GM12873 (cell line): ENCODE measurements around the gene GORASP2.

Source experiments
- TF ChIP-seq, protein P1 (sequence below): IDR thresholded peaks from 2 replicates; pipeline ENCODE4 v1.5.1; 2012; ENCODE audit warnings: low read depth, mild to moderate bottlenecking, moderate library complexity, low read length, control low read depth; ENCODE audit not compliant: insufficient read depth; ENCODE audit errors: missing control alignments

The GORASP2 gene

DNA sequence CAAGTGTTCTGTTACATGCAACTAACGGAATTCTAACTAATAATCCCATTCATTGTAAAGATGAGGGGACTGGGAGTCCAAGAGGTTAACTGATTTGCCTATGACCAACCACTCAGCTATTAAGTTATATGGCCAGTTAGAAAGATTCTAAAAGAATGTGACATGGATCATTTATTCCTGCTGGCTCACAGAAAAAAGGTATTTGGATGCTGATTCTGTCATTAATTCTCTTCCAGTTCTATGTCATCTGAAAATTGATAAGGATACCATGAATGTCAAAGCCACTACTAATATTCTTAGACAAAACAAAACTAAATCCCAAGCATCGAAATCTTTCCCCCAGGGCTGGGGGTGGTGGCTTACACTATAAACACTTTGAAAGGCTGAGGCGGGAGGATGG, 41.2 kb upstream of the GORASP2 start:
- TF ChIP-seq, protein P1, sequence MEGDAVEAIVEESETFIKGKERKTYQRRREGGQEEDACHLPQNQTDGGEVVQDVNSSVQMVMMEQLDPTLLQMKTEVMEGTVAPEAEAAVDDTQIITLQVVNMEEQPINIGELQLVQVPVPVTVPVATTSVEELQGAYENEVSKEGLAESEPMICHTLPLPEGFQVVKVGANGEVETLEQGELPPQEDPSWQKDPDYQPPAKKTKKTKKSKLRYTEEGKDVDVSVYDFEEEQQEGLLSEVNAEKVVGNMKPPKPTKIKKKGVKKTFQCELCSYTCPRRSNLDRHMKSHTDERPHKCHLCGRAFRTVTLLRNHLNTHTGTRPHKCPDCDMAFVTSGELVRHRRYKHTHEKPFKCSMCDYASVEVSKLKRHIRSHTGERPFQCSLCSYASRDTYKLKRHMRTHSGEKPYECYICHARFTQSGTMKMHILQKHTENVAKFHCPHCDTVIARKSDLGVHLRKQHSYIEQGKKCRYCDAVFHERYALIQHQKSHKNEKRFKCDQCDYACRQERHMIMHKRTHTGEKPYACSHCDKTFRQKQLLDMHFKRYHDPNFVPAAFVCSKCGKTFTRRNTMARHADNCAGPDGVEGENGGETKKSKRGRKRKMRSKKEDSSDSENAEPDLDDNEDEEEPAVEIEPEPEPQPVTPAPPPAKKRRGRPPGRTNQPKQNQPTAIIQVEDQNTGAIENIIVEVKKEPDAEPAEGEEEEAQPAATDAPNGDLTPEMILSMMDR: no peak

DNA sequence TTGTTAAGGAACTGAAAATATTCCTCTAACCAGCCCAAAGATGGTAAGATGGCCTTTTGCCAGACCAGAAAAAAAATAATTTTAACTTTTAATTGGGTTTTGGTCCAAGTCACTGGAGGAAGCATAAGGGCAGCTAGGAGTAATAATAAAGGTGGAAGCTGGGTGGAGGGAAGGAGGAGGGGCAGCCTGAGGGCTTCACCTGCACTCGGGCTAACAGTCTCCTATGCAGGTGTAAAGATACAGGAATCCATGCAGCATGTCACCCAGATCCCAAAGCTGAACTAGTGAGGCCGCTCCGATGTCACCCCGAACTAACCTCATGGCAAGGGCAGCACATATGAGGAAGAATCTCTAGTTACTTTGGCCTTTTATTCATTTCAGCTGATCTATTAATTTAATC, 37.2 kb upstream of the GORASP2 start:
- TF ChIP-seq, protein P1: no peak

DNA sequence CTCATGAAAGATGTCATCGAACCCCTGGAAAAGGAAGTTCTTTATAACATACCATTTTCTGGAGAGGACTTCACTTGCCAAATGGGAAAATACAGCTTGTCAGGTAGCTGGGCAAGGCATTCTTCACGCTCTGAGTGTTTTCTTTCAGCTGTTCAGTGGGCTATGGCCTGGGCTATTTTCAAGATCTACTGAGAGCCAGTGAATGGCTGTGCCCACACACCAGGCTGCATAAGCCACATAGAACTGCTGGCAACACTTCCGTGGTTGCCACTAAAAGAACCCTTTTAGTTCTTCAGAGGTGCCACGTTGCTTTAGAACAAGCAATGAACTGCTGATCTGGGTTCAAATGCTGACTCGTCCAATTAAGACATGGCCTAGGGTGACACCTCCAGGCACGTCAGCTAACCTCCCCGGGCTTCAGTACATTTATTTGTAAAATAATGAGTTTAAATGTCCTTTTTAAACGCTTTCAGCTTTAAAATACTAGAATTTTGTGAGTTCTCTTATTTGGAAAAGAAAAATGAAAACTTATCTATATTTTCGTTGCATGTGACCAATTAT, 36.6 kb upstream of the GORASP2 start:
- TF ChIP-seq, protein P1: no peak

DNA sequence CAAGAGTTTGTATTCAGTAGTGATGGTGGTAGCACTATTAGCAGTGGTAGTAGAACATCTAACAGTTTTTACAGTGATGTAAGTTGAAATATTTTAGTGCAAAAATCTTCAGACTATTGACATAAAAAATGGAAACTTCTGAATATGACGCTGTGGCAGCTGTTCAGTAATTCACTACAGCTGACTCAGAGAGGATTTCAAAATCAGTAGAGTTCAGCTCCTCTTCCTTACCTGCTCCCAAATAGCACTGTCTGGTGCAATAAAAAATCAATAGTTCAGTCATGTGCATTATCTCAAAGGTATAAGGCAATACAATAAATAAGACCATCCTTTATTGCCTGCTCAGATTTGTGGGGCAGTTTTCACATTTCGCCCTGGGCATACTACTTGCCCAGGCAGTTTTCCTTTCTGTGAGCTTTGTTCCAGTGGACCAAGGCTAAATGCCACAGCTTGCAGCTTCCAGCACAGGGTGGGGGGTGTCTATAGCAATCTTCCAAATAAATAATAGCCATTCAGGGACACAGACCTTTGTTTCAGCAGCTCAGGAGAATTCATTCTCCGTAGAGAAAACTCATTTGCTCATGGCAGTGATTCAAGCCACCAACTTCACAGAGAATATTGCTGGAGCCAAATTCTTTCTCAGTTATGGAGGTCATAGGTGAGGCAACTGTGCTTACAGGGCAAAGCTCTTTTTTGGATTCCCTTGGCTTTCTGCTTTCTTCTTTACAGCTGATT, 33.9 kb upstream of the GORASP2 start:
- TF ChIP-seq, protein P1: no peak

DNA sequence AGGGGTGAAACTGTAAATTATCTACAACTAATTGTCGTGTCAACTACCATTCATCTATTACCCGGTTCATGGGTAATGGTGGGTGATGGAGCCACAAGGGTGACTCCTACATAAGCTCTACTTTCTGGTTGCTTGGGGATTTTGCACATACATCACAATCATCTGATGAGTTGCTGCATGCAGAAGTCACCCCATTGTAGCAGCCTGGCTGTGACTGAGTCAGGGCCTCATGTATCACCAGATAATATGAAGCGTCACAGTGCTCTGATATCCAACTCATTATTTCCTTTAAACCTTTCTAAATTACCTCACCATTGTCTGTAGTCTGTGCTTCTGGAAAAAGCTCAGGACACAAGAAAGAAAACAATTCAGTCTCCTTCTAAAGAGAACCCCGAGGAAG, 32.4 kb upstream of the GORASP2 start:
- TF ChIP-seq, protein P1: no peak

DNA sequence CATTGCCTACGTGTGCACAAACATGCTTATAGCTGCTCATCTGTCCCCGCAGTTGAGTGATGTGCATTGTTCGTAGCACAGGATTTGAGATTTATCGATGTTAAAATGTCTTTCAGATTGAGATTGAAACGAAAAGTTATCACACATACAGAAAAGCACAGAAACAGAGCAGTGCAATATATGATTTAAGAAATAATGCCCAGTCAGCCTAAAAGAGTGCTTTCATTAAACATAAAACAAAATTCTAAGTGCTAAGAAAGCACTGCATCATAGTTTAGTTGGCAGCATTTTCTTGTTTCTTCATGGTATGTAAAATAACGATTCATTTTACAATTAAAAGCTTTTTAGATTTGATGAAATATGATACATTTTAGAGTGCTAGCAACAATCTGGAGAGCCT, 31.9 kb upstream of the GORASP2 start:
- TF ChIP-seq, protein P1: no peak

DNA sequence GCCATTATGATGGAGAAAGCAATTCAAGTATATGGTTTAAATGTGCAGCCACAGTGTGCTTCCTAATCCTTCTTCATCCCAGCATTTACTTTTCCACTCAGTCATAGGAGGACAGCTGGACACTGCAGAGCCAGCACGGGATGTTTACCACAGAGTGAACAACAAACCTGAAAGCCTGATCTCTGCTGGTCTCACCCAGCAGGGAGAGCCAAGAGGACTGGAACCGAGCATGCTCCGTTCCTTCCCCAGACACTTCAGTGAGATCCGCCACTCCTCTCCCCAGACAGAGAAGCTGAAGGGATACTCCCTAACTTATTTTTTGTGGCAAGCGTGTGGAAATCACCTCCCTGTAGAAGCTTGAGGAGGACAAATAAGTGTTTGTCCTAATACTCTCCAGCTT, 23.2 kb upstream of the GORASP2 start:
- TF ChIP-seq, protein P1: no peak
